H1 (cell line): Measurements from ENCODE around the gene CNOT9. TPM values are rescaled to one million over a fixed set of nuclear protein-coding genes. Genes with fewer than 3 reads are reported as not detected.
A peak's percentile ranks its signal among the peaks of the same experiment; 100 is the strongest.

Experiments
- CTCF ChIA-PET: fragments of 300-600 bp; sonication (Branson Sonifier 250); formaldehyde crosslinking; loops from one replicate; lab custom pipeline; 2021; ENCODE audit not compliant: partially characterized antibody; lab: Charles Lee
- POLR2A ChIA-PET: fragments of 300-600 bp; sonication (Branson Sonifier 250); formaldehyde crosslinking; loops from one replicate; lab custom pipeline; 2021; ENCODE audit warnings: inconsistent platforms; ENCODE audit not compliant: partially characterized antibody; lab: Charles Lee
- DNase-seq, 2 experiments: peaks; one replicate each; pipeline versions ENCODE4 v3.0.0 to v3.0.0-alpha.2; 2010 to 2022; ENCODE audit warnings: low spot score in 2 of 2, low read depth in 1 of 2, mixed read lengths in 1 of 2
- FAIRE-seq: peaks from 2 replicates; lab custom pipeline; 2011; peaks lifted over from hg19 to GRCh38; lab: Jason Lieb, UNC
- H2AFZ ChIP-seq: 2 replicates; pipeline ENCODE4 v1.8.1; 2012; ENCODE audit warnings: low read length, inconsistent platforms
- H2AK5ac ChIP-seq: 2 replicates; pipeline ENCODE4 v1.6.1; 2013; ENCODE audit warnings: low read depth, low read length
- H2BK120ac ChIP-seq: replicated peaks from 2 replicates; pipeline ENCODE3; 2013; ENCODE audit warnings: low read depth, low read length, inconsistent platforms
- H2BK12ac ChIP-seq: 2 replicates; pipeline ENCODE4 v1.6.1; 2013; ENCODE audit warnings: low read depth, low read length
- H2BK15ac ChIP-seq: 2 replicates; pipeline ENCODE4 v1.6.1; 2013; ENCODE audit warnings: low read length
- H2BK20ac ChIP-seq: 2 replicates; pipeline ENCODE4 v1.6.1; 2013; ENCODE audit warnings: low read length
- H2BK5ac ChIP-seq: 2 replicates; pipeline ENCODE4 v1.6.1; 2013; ENCODE audit warnings: low read depth, low read length
- H3K14ac ChIP-seq: 2 replicates; pipeline ENCODE4 v1.6.1; 2013; ENCODE audit warnings: inconsistent platforms; ENCODE audit not compliant: insufficient read length
- H3K18ac ChIP-seq: 2 replicates; pipeline ENCODE4 v1.6.1; 2013; ENCODE audit warnings: low read length; ENCODE audit errors: extremely low read depth
- H3K23ac ChIP-seq: 2 replicates; pipeline ENCODE4 v1.6.1; 2013; ENCODE audit warnings: inconsistent platforms; ENCODE audit not compliant: insufficient read length
- H3K23me2 ChIP-seq: 2 replicates; pipeline ENCODE4 v1.6.1; 2013; ENCODE audit warnings: low read depth, low read length
- H3K27ac ChIP-seq: 2 replicates; pipeline ENCODE4 v1.6.1; 2011; ENCODE audit warnings: low read depth, low read length, inconsistent platforms
- H3K27me3 ChIP-seq, 4 experiments: replicated peaks in 1 of 4; 1 replicate in 1 of 4; 2 replicates in 3 of 4; pipeline versions ENCODE4 v1.6.1 to v1.8.1; 2011 to 2013; ENCODE audit warnings: low read length in 3 of 4, mild to moderate bottlenecking in 3 of 4, inconsistent platforms in 2 of 4, mixed read lengths in 2 of 4, moderate library complexity in 1 of 4; ENCODE audit not compliant: control insufficient read depth in 3 of 4, insufficient read depth in 3 of 4; ENCODE audit errors: extremely low read depth in 1 of 4
- H3K36me3 ChIP-seq, 4 experiments: 2 replicates each; pipeline versions ENCODE4 v1.6.1 to v1.8.1; 2011 to 2013; ENCODE audit warnings: mild to moderate bottlenecking in 4 of 4, low read length in 3 of 4, moderate library complexity in 2 of 4, control low read depth in 1 of 4, inconsistent platforms in 1 of 4; ENCODE audit not compliant: insufficient read depth in 4 of 4, control insufficient read depth in 2 of 4
- H3K4ac ChIP-seq: replicated peaks from 2 replicates; pipeline ENCODE3; 2013; ENCODE audit warnings: low read length, low read depth, mixed read lengths, inconsistent platforms; ENCODE audit not compliant: insufficient read length
- H3K4me1 ChIP-seq, 4 experiments: replicated peaks in 1 of 4; 1 replicate in 1 of 4; 2 replicates in 3 of 4; pipeline versions ENCODE4 v1.6.1 to v1.8.1; 2011 to 2013; ENCODE audit warnings: low read length in 3 of 4, inconsistent platforms in 2 of 4, mixed read lengths in 1 of 4; ENCODE audit not compliant: insufficient read depth in 4 of 4, control insufficient read depth in 3 of 4
- H3K4me2 ChIP-seq, 2 experiments: 2 replicates each; pipeline versions ENCODE4 v1.6.1 to v1.8.1; 2011 to 2013; ENCODE audit warnings: low read depth in 2 of 2, low read length in 2 of 2, control low read depth in 1 of 2, inconsistent platforms in 1 of 2, mild to moderate bottlenecking in 1 of 2; ENCODE audit not compliant: insufficient read depth in 1 of 2
- H3K4me3 ChIP-seq, 4 experiments: fragments of 200-600, 300-600 bp in 1 of 4; sonication (generic), shearing (Covaris generic), sonication (Bioruptor Twin) in 1 of 4; 2 replicates each; pipeline versions ENCODE4 v1.5.1 to v1.8.1; 2011 to 2016; ENCODE audit warnings: low read length in 4 of 4, low read depth in 3 of 4, control low read depth in 2 of 4, inconsistent platforms in 2 of 4, mild to moderate bottlenecking in 2 of 4, mixed read lengths in 1 of 4, moderate library complexity in 1 of 4; ENCODE audit not compliant: insufficient read depth in 2 of 4; ENCODE audit errors: extremely low read depth in 1 of 4
- H3K56ac ChIP-seq: replicated peaks from 2 replicates; pipeline ENCODE3; 2013; ENCODE audit warnings: low read depth, mild to moderate bottlenecking, mixed read lengths, low read length, inconsistent platforms; ENCODE audit not compliant: insufficient read length
- H3K79me1 ChIP-seq: 2 replicates; pipeline ENCODE4 v1.6.1; 2013; ENCODE audit warnings: low read depth, low read length, control low read depth
- H3K79me2 ChIP-seq, 2 experiments: 2 replicates each; pipeline versions ENCODE4 v1.6.1 to v1.8.1; 2012 to 2013; ENCODE audit warnings: low read length in 2 of 2, mild to moderate bottlenecking in 2 of 2, inconsistent platforms in 1 of 2; ENCODE audit not compliant: insufficient read depth in 2 of 2, control insufficient read depth in 1 of 2
- H3K9ac ChIP-seq, 4 experiments: replicated peaks in 1 of 4; 1 replicate in 1 of 4; 2 replicates in 3 of 4; pipeline versions ENCODE4 v1.6.1 to v1.8.1; 2011 to 2013; ENCODE audit warnings: low read depth in 3 of 4, low read length in 3 of 4, control low read depth in 2 of 4, mild to moderate bottlenecking in 2 of 4, moderate library complexity in 2 of 4, inconsistent platforms in 1 of 4; ENCODE audit errors: extremely low read depth in 1 of 4
- H3K9me3 ChIP-seq, 2 experiments: 2 replicates each; pipeline versions ENCODE4 v1.6.1 to v1.8.1; 2012 to 2013; ENCODE audit warnings: mild to moderate bottlenecking in 2 of 2, moderate library complexity in 2 of 2, control low read depth in 1 of 2, inconsistent platforms in 1 of 2, low read depth in 1 of 2, low read length in 1 of 2, mixed read lengths in 1 of 2; ENCODE audit not compliant: insufficient read depth in 2 of 2
- H4K20me1 ChIP-seq, 2 experiments: replicated peaks in 1 of 2; 2 replicates each; pipeline versions ENCODE3 to v1.8.1; 2011 to 2013; ENCODE audit warnings: inconsistent platforms in 2 of 2, low read length in 2 of 2, mild to moderate bottlenecking in 1 of 2; ENCODE audit not compliant: insufficient read depth in 2 of 2, control insufficient read depth in 1 of 2
- H4K5ac ChIP-seq: 2 replicates; pipeline ENCODE4 v1.6.1; 2013; ENCODE audit warnings: low read length, low read depth, mixed read lengths, inconsistent platforms; ENCODE audit not compliant: insufficient read length
- H4K8ac ChIP-seq: 2 replicates; pipeline ENCODE4 v1.8.0; 2013; ENCODE audit warnings: mild to moderate bottlenecking, moderate library complexity, low read length, inconsistent platforms; ENCODE audit not compliant: insufficient read depth; ENCODE audit errors: extremely low read depth
- H4K91ac ChIP-seq: replicated peaks from 2 replicates; pipeline ENCODE3; 2013; ENCODE audit warnings: low read length, mixed read lengths, inconsistent platforms; ENCODE audit not compliant: insufficient read length
- CREB1 ChIP-seq: IDR thresholded peaks from 2 replicates; pipeline ENCODE4 v1.6.1; 2012; ENCODE audit warnings: inconsistent platforms
- KDM4A ChIP-seq: IDR thresholded peaks from one replicate; pipeline ENCODE4 v1.7.1; 2012; ENCODE audit warnings: low read depth, mild to moderate bottlenecking, moderate library complexity, low read length, inconsistent platforms; ENCODE audit not compliant: severe bottlenecking
- PHF8 ChIP-seq: fragments of 200-600 bp; sonication (generic); conservative IDR thresholded peaks from 2 replicates; pipeline ENCODE4 v1.7.1; 2012; ENCODE audit warnings: low read depth, mild to moderate bottlenecking, inconsistent platforms, low read length, moderate library complexity
- POLR2A ChIP-seq, 2 experiments: IDR thresholded peaks; 1 replicate in 1 of 2; 2 replicates in 1 of 2; pipeline ENCODE4 v1.6.1; 2011; ENCODE audit warnings: low read depth in 2 of 2, low read length in 2 of 2, mild to moderate bottlenecking in 2 of 2; ENCODE audit errors: control extremely low read depth in 1 of 2
- RBBP5 ChIP-seq: IDR thresholded peaks from 2 replicates; pipeline ENCODE4 v1.7.1; 2012; ENCODE audit warnings: low read depth, mild to moderate bottlenecking, inconsistent platforms, low read length, moderate library complexity, borderline replicate concordance
- SP1 ChIP-seq: IDR thresholded peaks from 2 replicates; pipeline ENCODE4 v1.6.1; 2011; ENCODE audit warnings: low read depth, low read length
- SP4 ChIP-seq: IDR thresholded peaks from 2 replicates; pipeline ENCODE4 v1.6.1; 2012; ENCODE audit warnings: low read length, inconsistent platforms
- TAF1 ChIP-seq: IDR thresholded peaks from 2 replicates; pipeline ENCODE4 v1.6.1; 2011; ENCODE audit warnings: mild to moderate bottlenecking, low read depth, low read length
- TBP ChIP-seq: IDR thresholded peaks from 2 replicates; pipeline ENCODE4 v1.6.1; 2011; ENCODE audit warnings: low read depth, low read length, improper control_type of control experiment
- TEAD4 ChIP-seq: IDR thresholded peaks from 2 replicates; pipeline ENCODE4 v1.6.1; 2012; ENCODE audit warnings: low read depth, low read length, inconsistent platforms, mixed read lengths
- WGBS, 2 experiments: shearing (Covaris generic) in 1 of 2; methylation state at CpG; one replicate each; pipeline versions ENCODE4 v1.1.6 to v1.1.7; 2013 to 2015; ENCODE audit warnings: low lambda C conversion rate in 2 of 2, mixed read lengths in 2 of 2, inconsistent platforms in 1 of 2, low coverage in 1 of 2, missing lambda C conversion rate in 1 of 2; ENCODE audit not compliant: insufficient replicate concordance in 2 of 2, insufficient coverage in 1 of 2, insufficient read length in 1 of 2; ENCODE audit errors: extremely low coverage in 1 of 2, missing lambda C conversion rate in 1 of 2; 5-methylcytosine and 5-hydroxymethylcytosine counted together
- polyA plus RNA-seq, 7 experiments: library from polyadenylated mRNA; depleted of rRNA in 3 of 7; stranded (reverse) in 5 of 7; unstranded in 2 of 7; fragments of >200 nt in 5 of 7; fragments of 200-250 nt in 2 of 7; gene quantifications; 1 replicate in 5 of 7; 2 replicates in 1 of 7; 4 replicates in 1 of 7; pipeline versions ENCODE4 v1.2.1 to v1.2.3, GENCODE V29; 2011 to 2013; ENCODE audit warnings: missing spikeins in 2 of 7, mixed read lengths in 2 of 7
- total RNA-seq: library from RNA; stranded (reverse); fragmentation: NEBNext Ultra II Directional; extraction: Animal tissue kit (Norgen Biotek cat#: 25700); gene quantifications from 2 replicates; pipeline ENCODE4 v1.2.1, GENCODE V29; 2021

CNOT9 gene
- total and polyA plus RNA-seq, 2 of the 8 experiments (the other 6 are each of a cell fraction or from before 2014, with no cell fraction given), result 79.3 to 81.2 TPM

GRCh38 chr2:218569038-218569431 lies 396 bp downstream of the CNOT9 start:
- Histone ChIP-seq H3K27me3 (no peaks in the 10 kb centered on the region), H3K4me2 (peak overlapping the region; percentile 93 to 97), H2AFZ (no peak overlapping the region), H3K79me1 (peaks cover 8% of the 10 kb centered on the region), H3K18ac (peak overlapping the region; percentile 85), H2BK5ac (peak overlapping the region; percentile 97), H2BK12ac (no peak overlapping the region; the same call in 1 of the 2 replicates), H3K36me3 (peaks cover under 1 to 22% (median 6%) of the 10 kb centered on the region in 4 experiments; a peak in 2 of 8 replicates), H3K4ac (peak overlapping the region; percentile 27), H4K5ac (peak overlapping the region; percentile 70), H3K79me2 (peaks cover 29 to 87% of the 10 kb centered on the region in 2 experiments), H2AK5ac (no peak overlapping the region), H3K27ac (peak overlapping the region; percentile 99), H2BK20ac (no peak overlapping the region), H4K91ac (no peak overlapping the region), H3K9me3 (no peaks in the 10 kb centered on the region), H3K4me1 (peaks cover 0 to 13% (median 4%) of the 10 kb centered on the region in 4 experiments; a peak in 6 of 7 replicates), H3K23me2 (peaks cover 12% of the 10 kb centered on the region), H3K14ac (no peak overlapping the region), H3K9ac (peak overlapping the region; percentile 91 to 96 (median 94)), H2BK15ac (no peak overlapping the region), H4K8ac (peak overlapping the region; percentile 99; the same call in 1 of the 2 replicates), H2BK120ac (no peak overlapping the region), H3K56ac (peak overlapping the region; percentile 92), H3K23ac (no peak overlapping the region), H4K20me1 (peaks cover 9 to 10% of the 10 kb centered on the region in 2 experiments), H3K4me3 (peak overlapping the region; percentile 86 to 96 (median 94))
- no peak for DNase-seq
- FAIRE-seq, result no peak
- 2% methylated on average over 31 of the region's 31 CpGs; no CpG with 5 or more reads in 1 of the 2 experiments for WGBS, 2 experiments
- TF ChIP-seq CREB1 (no peak), TEAD4 (0 out of 2 replicates have a peak, but pooled peaks have one; percentile 10), SP4 (peak; percentile 71; the same call in 1 of the 2 replicates), KDM4A (peak; percentile 3), PHF8 (peak; percentile 41; the same call in 1 of the 2 replicates), RBBP5 (peak; percentile 18; the same call in 1 of the 2 replicates), POLR2A (IDR thresholded peaks at IDR 0.05; ENCODE audit: control extremely low read depth in 1 of 2, low read depth in 2 of 2, low read length in 2 of 2) (peak in 1 of 2 experiments; percentile 6; a peak in 1 of 3 replicates), TBP (peak; percentile 58; the same call in 1 of the 2 replicates), TAF1 (no peak), SP1 (no peak)
- CTCF ChIA-PET, result no interaction called here
- POLR2A ChIA-PET, result interaction anchor here (0.7 to 2.2 kb wide), 3 partner anchors 20 to 103 kb away, joined by 3 to 7 read pairs (median 3); partner anchors contain the start of genes RNF25 and STK36
